Measurements from ENCODE around the gene DAP.
A peak's percentile ranks its signal among the peaks of the same experiment; 100 is the strongest.

Gene DAP

GRCh38 chr5:10668697-10669096 lies 92.3 kb downstream of the DAP start:
- DNase-seq, result no peak

- DNase-seq, result no peak
Observed at GRCh38 chr5:10667431-10668057, 93.5 kb downstream of the DAP start.

- no peak for DNase-seq
Observed at GRCh38 chr5:10666531-10667299, 94.3 kb downstream of the DAP start.

- DNase-seq, result no peak
Observed at GRCh38 chr5:10665799-10666198, 95.2 kb downstream of the DAP start.

- peak; percentile 51 for DNase-seq
Observed at GRCh38 chr5:10664180-10664769, 96.8 kb downstream of the DAP start.

- peak; percentile 62 for DNase-seq
Observed at GRCh38 chr5:10663489-10664179, 97.4 kb downstream of the DAP start.

- DNase-seq, result no peak
Observed at GRCh38 chr5:10662661-10663488, 98.2 kb downstream of the DAP start.

GRCh38 chr5:10662083-10662482 lies 99.0 kb downstream of the DAP start:
- DNase-seq, result no peak

- DNase-seq, result no peak
Observed at GRCh38 chr5:10661401-10661800, 99.6 kb downstream of the DAP start.

GRCh38 chr5:10660720-10661387 lies 100.2 kb downstream of the DAP start:
- DNase-seq, result no peak

- no peak for DNase-seq
Observed at GRCh38 chr5:10660135-10660534, 100.9 kb downstream of the DAP start.

GRCh38 chr5:10658265-10658664 lies 102.8 kb downstream of the DAP start:
- no peak for DNase-seq

- DNase-seq, result no peak
Observed at GRCh38 chr5:10655972-10656830, 104.8 kb downstream of the DAP start.

GRCh38 chr5:10655161-10655971 lies 105.7 kb downstream of the DAP start:
- DNase-seq, result no peak

- no peak for DNase-seq
Observed at GRCh38 chr5:10654566-10654965, 106.5 kb downstream of the DAP start.

GRCh38 chr5:10653751-10654400 lies 107.2 kb downstream of the DAP start:
- no peak for DNase-seq

GRCh38 chr5:10653043-10653442 lies 108.0 kb downstream of the DAP start:
- peak; percentile 16 for DNase-seq

GRCh38 chr5:10652606-10653005 lies 108.4 kb downstream of the DAP start:
- no peak for DNase-seq

GRCh38 chr5:10652151-10652550 lies 108.9 kb downstream of the DAP start:
- no peak for DNase-seq
